ENCODE results near the gene KLHL5. TPM values are rescaled to one million over a fixed set of nuclear protein-coding genes. Genes with fewer than 3 reads are reported as not detected.

KLHL5 gene
- total RNA-seq: 10 to 100 TPM; 15.4 to 52.0 (median 33.2) TPM

GRCh38 chr4:39062094-39062769 is at the start of gene KLHL5:
TSS of gene KLHL5 (plus strand) at chr4:39062232. CDS start at chr4:39062653, 421 bp downstream.
- Histone ChIP-seq H3K4me1 (no peaks in the 10 kb centered on the region), H3K4me3 (no peak within 1 kb of the TSS), H3K36me3 (no peaks in the 10 kb centered on the region), H3K27ac (no peak within 1 kb of the TSS), H3K9me3 (no peaks in the 10 kb centered on the region), H3K27me3 (no peaks in the 10 kb centered on the region)
- TF ChIP-seq POLR2A (IDR thresholded peaks at IDR 0.05): no peak
- TF ChIP-seq CTCF (IDR thresholded peaks at IDR 0.05): no peak
- intact Hi-C loops (cut with DNase I; ENCODE audit: low total_unique reads): no loop called here
- DNase-seq: no peak

GRCh38 chr4:39014028-39014427 is 48.0 kb upstream of the KLHL5 start:
- Histone ChIP-seq H3K4me1 (no peaks in the 10 kb centered on the region), H3K9me3 (no peaks in the 10 kb centered on the region), H3K27me3 (no peaks in the 10 kb centered on the region), H3K27ac (no peak overlapping the region), H3K36me3 (no peaks in the 10 kb centered on the region), H3K4me3 (no peak overlapping the region)
- DNase-seq: no peak
- TF ChIP-seq CTCF (IDR thresholded peaks at IDR 0.05): no peak
- TF ChIP-seq POLR2A (IDR thresholded peaks at IDR 0.05): no peak
- intact Hi-C loops (cut with DNase I; ENCODE audit: low total_unique reads): no loop called here

- no peak overlapping the region for H3K27ac ChIP-seq
- H3K27me3 ChIP-seq: no peaks in the 10 kb centered on the region
- H3K9me3 ChIP-seq: no peaks in the 10 kb centered on the region
- no peaks in the 10 kb centered on the region for H3K36me3 ChIP-seq
- DNase-seq: no peak
- H3K4me1 ChIP-seq: no peaks in the 10 kb centered on the region
- intact Hi-C loops (cut with DNase I; ENCODE audit: low total_unique reads): no loop called here
- H3K4me3 ChIP-seq: no peak overlapping the region
- TF ChIP-seq CTCF (IDR thresholded peaks at IDR 0.05) (no peak), POLR2A (IDR thresholded peaks at IDR 0.05) (no peak)
Measured at GRCh38 chr4:39020130-39020529, 41.9 kb upstream of the KLHL5 start.

GRCh38 chr4:39021631-39022030 is 40.4 kb upstream of the KLHL5 start:
- TF ChIP-seq POLR2A (IDR thresholded peaks at IDR 0.05) (no peak), CTCF (IDR thresholded peaks at IDR 0.05) (no peak)
- intact Hi-C loops (cut with DNase I; ENCODE audit: low total_unique reads): no loop called here
- DNase-seq: no peak
- H3K36me3 ChIP-seq: no peaks in the 10 kb centered on the region
- H3K9me3 ChIP-seq: no peaks in the 10 kb centered on the region
- H3K4me3 ChIP-seq: no peak overlapping the region
- no peak overlapping the region for H3K27ac ChIP-seq
- no peaks in the 10 kb centered on the region for H3K27me3 ChIP-seq
- H3K4me1 ChIP-seq: no peaks in the 10 kb centered on the region

GRCh38 chr4:39022241-39022640 is 39.8 kb upstream of the KLHL5 start:
- no peaks in the 10 kb centered on the region for H3K27me3 ChIP-seq
- TF ChIP-seq POLR2A (IDR thresholded peaks at IDR 0.05) (no peak), CTCF (IDR thresholded peaks at IDR 0.05) (no peak)
- intact Hi-C loops (cut with DNase I; ENCODE audit: low total_unique reads): no loop called here
- H3K4me3 ChIP-seq: no peak overlapping the region
- H3K36me3 ChIP-seq: no peaks in the 10 kb centered on the region
- no peak for DNase-seq
- H3K4me1 ChIP-seq: no peaks in the 10 kb centered on the region
- no peaks in the 10 kb centered on the region for H3K9me3 ChIP-seq
- no peak overlapping the region for H3K27ac ChIP-seq

Data from uterus (tissue), 4 donors.